Astrocyte (in vitro differentiated cells and primary cell): ENCODE results near the gene TEFM. TPM values are rescaled to one million over a fixed set of nuclear protein-coding genes. Genes with fewer than 3 reads are reported as not detected.

Source experiments
- DNase-seq: peaks from one replicate; pipeline ENCODE4 v3.0.0-alpha.2; 2010; ENCODE audit warnings: low read depth
- FAIRE-seq: peaks from 2 replicates; lab custom pipeline; 2011; peaks lifted over from hg19 to GRCh38; lab: Jason Lieb, UNC
- H2AFZ ChIP-seq: 2 replicates; pipeline ENCODE4 v1.6.0; 2012; ENCODE audit warnings: low read depth, low read length, inconsistent platforms
- H3K27ac ChIP-seq: 2 replicates; pipeline ENCODE4 v1.5.1; 2011; ENCODE audit warnings: low read depth, low read length, inconsistent platforms
- H3K27me3 ChIP-seq: 2 replicates; pipeline ENCODE4 v1.6.0; 2011; ENCODE audit warnings: low read length, inconsistent platforms; ENCODE audit not compliant: insufficient read depth
- H3K36me3 ChIP-seq: 2 replicates; pipeline ENCODE4 v1.5.1; 2011; ENCODE audit warnings: low read length, inconsistent platforms; ENCODE audit not compliant: insufficient read depth
- H3K4me1 ChIP-seq: 2 replicates; pipeline ENCODE4 v1.5.1; 2011; ENCODE audit warnings: low read length, inconsistent platforms; ENCODE audit not compliant: insufficient read depth
- H3K4me2 ChIP-seq: 2 replicates; pipeline ENCODE4 v1.6.0; 2012; ENCODE audit warnings: low read length, inconsistent platforms
- H3K4me3 ChIP-seq: 2 replicates; pipeline ENCODE4 v1.5.1; 2011; ENCODE audit warnings: low read depth, mild to moderate bottlenecking, low read length, inconsistent platforms; ENCODE audit not compliant: insufficient read depth
- H3K79me2 ChIP-seq: 2 replicates; pipeline ENCODE4 v1.6.0; 2012; ENCODE audit warnings: mild to moderate bottlenecking, low read length, inconsistent platforms; ENCODE audit not compliant: insufficient read depth
- H3K9ac ChIP-seq: 2 replicates; pipeline ENCODE4 v1.6.0; 2012; ENCODE audit warnings: mild to moderate bottlenecking, low read length, inconsistent platforms
- H3K9me3 ChIP-seq: 2 replicates; pipeline ENCODE4 v1.5.1; 2012; ENCODE audit warnings: low read depth, mild to moderate bottlenecking, low read length, inconsistent platforms; ENCODE audit not compliant: insufficient read depth
- H4K20me1 ChIP-seq: 2 replicates; pipeline ENCODE4 v1.6.0; 2012; ENCODE audit warnings: low read length, inconsistent platforms; ENCODE audit not compliant: insufficient read depth
- H3K27ac Mint-ChIP-seq: one replicate; pipeline ENCODE4 v1.8.0; 2021; ENCODE audit warnings: mild to moderate bottlenecking, mixed read lengths; ENCODE audit not compliant: unreplicated experiment
- H3K27me3 Mint-ChIP-seq: one replicate; pipeline ENCODE4 v1.8.0; 2021; ENCODE audit warnings: low read depth, mixed read lengths; ENCODE audit not compliant: unreplicated experiment
- H3K36me3 Mint-ChIP-seq: one replicate; pipeline ENCODE4 v1.8.0; 2021; ENCODE audit warnings: low read depth, mixed read lengths; ENCODE audit not compliant: unreplicated experiment
- H3K4me1 Mint-ChIP-seq: one replicate; pipeline ENCODE4 v1.8.0; 2021; ENCODE audit warnings: low read depth, mixed read lengths; ENCODE audit not compliant: unreplicated experiment
- H3K4me3 Mint-ChIP-seq: one replicate; pipeline ENCODE4 v1.8.0; 2021; ENCODE audit warnings: mild to moderate bottlenecking, moderate library complexity, mixed read lengths; ENCODE audit not compliant: unreplicated experiment
- H3K9me3 Mint-ChIP-seq: one replicate; pipeline ENCODE4 v1.8.0; 2021; ENCODE audit warnings: mild to moderate bottlenecking, mixed read lengths; ENCODE audit not compliant: unreplicated experiment
- CTCF ChIP-seq: IDR thresholded peaks from 2 replicates; pipeline ENCODE4 v1.5.1; 2011; ENCODE audit warnings: low read depth, mild to moderate bottlenecking, inconsistent platforms, low read length, moderate library complexity; ENCODE audit not compliant: insufficient read depth
- EZH2 ChIP-seq: IDR thresholded peaks from 2 replicates; pipeline ENCODE4 v1.6.1; 2012; ENCODE audit warnings: mild to moderate bottlenecking, low read length, inconsistent platforms; ENCODE audit not compliant: insufficient read depth
- total RNA-seq: library from RNA; stranded (reverse); gene quantifications from 2 replicates; pipeline ENCODE4 v1.2.1, GENCODE V29; 2021

TEFM gene
- total RNA-seq, 1 donor from 2014 or later: 11.5 TPM

GRCh38 chr17:30928584-30928983 lies 22.5 kb upstream of the TEFM start:
- Histone ChIP-seq H3K4me1 (no peaks in the 10 kb centered on the region), H3K27ac (no peak overlapping the region), H4K20me1 (no peaks in the 10 kb centered on the region), H2AFZ (no peak overlapping the region), H3K4me2 (no peak overlapping the region), H3K9ac (no peak overlapping the region), H3K27me3 (peaks cover 10% of the 10 kb centered on the region), H3K79me2 (no peaks in the 10 kb centered on the region), H3K9me3 (no peaks in the 10 kb centered on the region), H3K4me3 (no peak overlapping the region), H3K36me3 (no peaks in the 10 kb centered on the region)
- Mint-ChIP-seq H3K27me3 (peaks cover 38% of the 10 kb centered on the region), H3K27ac (no peak overlapping the region), H3K4me1 (no peaks in the 10 kb centered on the region), H3K36me3 (no peaks in the 10 kb centered on the region), H3K9me3 (no peaks in the 10 kb centered on the region), H3K4me3 (no peak overlapping the region)
- FAIRE-seq: no peak
- DNase-seq: no peak
- TF ChIP-seq EZH2 (no peak), CTCF (no peak)

- no peak overlapping the region for H3K27ac Mint-ChIP-seq
- Histone ChIP-seq H4K20me1 (no peaks in the 10 kb centered on the region), H3K4me1 (no peaks in the 10 kb centered on the region), H3K79me2 (no peaks in the 10 kb centered on the region), H2AFZ (no peak overlapping the region), H3K9me3 (no peaks in the 10 kb centered on the region), H3K36me3 (no peaks in the 10 kb centered on the region), H3K9ac (no peak overlapping the region), H3K4me2 (no peak overlapping the region), H3K4me3 (no peak overlapping the region), H3K27ac (no peak overlapping the region), H3K27me3 (peaks cover 14% of the 10 kb centered on the region)
- DNase-seq: no peak
- H3K36me3 Mint-ChIP-seq: no peaks in the 10 kb centered on the region
- H3K4me1 Mint-ChIP-seq: peaks cover 1% of the 10 kb centered on the region
- H3K4me3 Mint-ChIP-seq: no peak overlapping the region
- no peaks in the 10 kb centered on the region for H3K9me3 Mint-ChIP-seq
- TF ChIP-seq EZH2 (no peak), CTCF (no peak)
- no peak for FAIRE-seq
- H3K27me3 Mint-ChIP-seq: peaks cover 43% of the 10 kb centered on the region
These were observed 21.7 kb upstream of the TEFM start for GRCh38 chr17:30927756-30928155.

- Mint-ChIP-seq H3K27me3 (peaks cover 47% of the 10 kb centered on the region), H3K4me1 (peaks cover 2% of the 10 kb centered on the region), H3K4me3 (no peak overlapping the region), H3K36me3 (no peaks in the 10 kb centered on the region), H3K9me3 (no peaks in the 10 kb centered on the region), H3K27ac (no peak overlapping the region)
- no peaks in the 10 kb centered on the region for H4K20me1 ChIP-seq
- FAIRE-seq (no peak), DNase-seq (no peak)
- no peak overlapping the region for H2AFZ ChIP-seq
- TF ChIP-seq EZH2 (no peak), CTCF (no peak)
- H3K9me3 ChIP-seq: no peaks in the 10 kb centered on the region
- peaks cover 4% of the 10 kb centered on the region for H3K4me1 ChIP-seq
- peaks cover 18% of the 10 kb centered on the region for H3K27me3 ChIP-seq
- no peaks in the 10 kb centered on the region for H3K36me3 ChIP-seq
- H3K4me2 ChIP-seq: no peak overlapping the region
- no peak overlapping the region for H3K9ac ChIP-seq
- no peak overlapping the region for H3K4me3 ChIP-seq
- no peak overlapping the region for H3K27ac ChIP-seq
- H3K79me2 ChIP-seq: no peaks in the 10 kb centered on the region
These were observed 20.5 kb upstream of the TEFM start for GRCh38 chr17:30926516-30926915.
